HG03095 (cell line): ENCODE data around the gene SPINK14.

Experiments used
- ATAC-seq: cut with Tn5 transposase; IDR thresholded peaks from one replicate; pipeline ENCODE4 v1.9.1; 2021; ENCODE audit warnings: moderate library complexity; ENCODE audit not compliant: unreplicated experiment

The SPINK14 gene

DNA sequence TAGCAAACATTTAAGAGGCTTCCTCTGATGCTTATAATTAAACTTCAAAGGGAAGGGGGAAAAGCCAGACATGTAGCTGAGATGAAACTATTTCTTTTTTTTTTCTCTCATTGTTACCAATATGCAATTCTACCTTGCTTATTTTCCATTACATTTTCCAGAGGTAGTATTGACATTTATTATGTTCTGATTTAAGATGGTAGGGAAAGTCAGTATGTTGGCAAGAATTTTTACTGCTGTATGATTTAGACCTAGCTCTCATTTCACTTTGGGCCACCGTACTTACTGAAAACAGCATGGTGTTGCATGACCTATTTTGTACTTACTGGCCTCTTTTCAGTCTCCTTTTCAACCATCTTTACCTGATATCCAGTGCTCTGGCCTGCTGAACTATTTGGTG, 24.9 kb downstream of the SPINK14 start:
- ATAC-seq: no peak

- ATAC-seq: no peak
These were observed 32.8 kb downstream of the SPINK14 start for GRCh38 chr5:148201151-148201550.

DNA sequence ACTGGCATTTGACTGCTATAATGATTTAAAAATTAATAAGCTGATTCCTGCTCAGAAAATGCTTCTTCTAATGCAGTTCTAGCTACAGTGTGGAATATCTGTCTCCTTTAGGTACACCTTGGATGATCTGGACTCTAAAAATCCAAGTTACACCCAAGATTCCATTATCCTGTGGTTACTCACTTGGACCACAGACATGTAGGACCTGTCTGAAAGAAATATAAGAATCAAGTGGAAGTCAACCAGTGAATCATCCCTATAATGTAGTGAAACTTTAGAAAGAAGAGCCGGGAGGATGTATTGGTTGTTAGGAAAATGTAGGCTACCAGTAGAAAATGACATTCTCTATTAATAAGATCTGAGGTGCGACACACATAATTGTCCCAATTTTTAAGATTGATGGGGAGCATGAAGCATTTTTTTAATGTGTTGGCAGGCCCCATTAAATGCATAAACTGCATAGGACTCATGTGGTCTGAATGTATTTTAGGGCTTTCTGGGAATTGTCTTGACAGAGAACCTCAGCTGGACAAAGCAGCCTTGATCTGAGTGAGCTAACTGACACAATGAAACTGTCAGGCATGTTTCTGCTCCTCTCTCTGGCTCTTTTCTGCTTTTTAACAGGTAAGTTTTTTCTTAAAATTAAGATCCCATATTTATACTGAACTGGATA, 34.3 kb downstream of the SPINK14 start, which contains the start of gene SPINK6:
TSS of gene SPINK6 (plus strand) at position 512 of the 673 bp plus-strand sequence. CDS start at position 567, 55 bp downstream.
- ATAC-seq: no peak

- no peak for ATAC-seq
These were observed 36.9 kb downstream of the SPINK14 start for GRCh38 chr5:148205044-148205806.

- no peak for ATAC-seq
These were observed 37.5 kb downstream of the SPINK14 start for GRCh38 chr5:148205865-148206264.

DNA sequence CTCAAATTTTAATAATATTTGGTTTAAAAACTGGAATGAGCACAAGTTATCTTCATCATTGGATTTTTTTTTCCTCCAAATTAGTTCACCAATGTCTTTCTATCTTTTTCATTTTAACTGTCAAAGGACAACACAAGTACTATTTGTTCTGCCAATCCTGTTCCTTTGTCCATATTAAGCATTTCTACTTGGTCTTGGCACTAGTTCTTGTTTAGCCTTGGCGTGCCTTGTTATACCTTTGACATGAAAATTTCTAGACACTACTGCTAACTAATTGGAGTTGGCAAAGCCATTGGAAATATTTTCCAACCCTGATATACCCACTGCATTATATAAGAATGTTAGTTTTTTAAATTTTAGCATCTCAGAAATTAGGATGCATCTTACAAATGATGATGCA, 38.3 kb downstream of the SPINK14 start:
- no peak for ATAC-seq

- no peak for ATAC-seq
These were observed 39.9 kb downstream of the SPINK14 start for GRCh38 chr5:148208226-148208625.

- ATAC-seq: no peak
These were observed 40.9 kb downstream of the SPINK14 start for GRCh38 chr5:148209151-148209770.

DNA sequence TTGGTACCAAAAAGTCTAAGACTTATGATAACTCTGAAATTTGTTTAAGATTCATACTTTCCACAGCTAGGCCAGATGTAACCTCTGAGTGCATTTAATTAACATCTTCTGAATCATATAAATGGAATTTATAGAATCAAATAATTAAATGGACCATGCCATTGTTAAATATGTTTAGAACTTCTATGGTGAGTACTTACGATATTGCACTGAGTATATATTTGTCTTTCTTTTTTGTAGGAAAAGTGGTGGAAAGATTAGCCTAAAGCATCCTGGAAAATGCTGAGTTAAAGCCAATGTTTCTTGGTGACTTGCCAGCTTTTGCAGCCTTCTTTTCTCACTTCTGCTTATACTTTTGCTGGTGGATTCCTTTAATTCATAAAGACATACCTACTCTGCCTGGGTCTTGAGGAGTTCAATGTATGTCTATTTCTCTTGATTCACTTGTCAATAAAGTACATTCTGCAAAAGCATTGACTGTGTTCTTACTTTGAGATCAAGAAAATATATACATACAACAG, 46.4 kb downstream of the SPINK14 start:
- ATAC-seq: no peak

DNA sequence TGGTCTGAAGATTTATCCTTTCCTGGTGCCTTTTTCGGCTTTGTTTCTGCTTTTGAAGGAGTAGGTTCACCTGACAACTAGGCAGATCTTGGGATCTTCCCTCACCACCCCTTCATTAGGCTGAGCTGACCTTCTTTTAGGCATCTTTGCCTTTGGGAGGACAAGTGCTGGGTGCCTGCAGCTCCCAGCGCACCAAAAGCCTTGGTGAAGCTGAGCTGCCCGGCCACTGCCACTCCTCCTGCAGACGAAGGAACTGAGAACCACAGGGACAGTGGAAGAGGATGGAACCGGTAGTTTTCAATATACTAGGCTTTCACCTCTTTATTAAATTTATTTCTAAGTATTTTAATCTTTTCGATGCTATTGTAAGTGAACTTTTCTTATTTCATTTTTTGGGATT, 53.2 kb downstream of the SPINK14 start:
- ATAC-seq: no peak

- ATAC-seq: no peak
These were observed 55.9 kb downstream of the SPINK14 start for GRCh38 chr5:148224117-148224742.
